AG04450 (cell line): ENCODE results near the gene OPCML. TPM values are rescaled to one million over a fixed set of nuclear protein-coding genes. Genes with fewer than 3 reads are reported as not detected.

Source experiments
- CTCF ChIA-PET: fragments of 300-600, 350-600 bp; formaldehyde crosslinking; extraction: SDS; loops from one replicate; lab custom pipeline; 2022; ENCODE audit warnings: antibody characterized with exemption, inconsistent platforms; lab: Charles Lee
- POLR2A ChIA-PET: fragments of 350-600 bp; formaldehyde crosslinking; extraction: SDS; loops from one replicate; lab custom pipeline; 2021; ENCODE audit warnings: antibody characterized with exemption, inconsistent platforms; lab: Yijun Ruan, JAX
- DNase-seq: peaks from one replicate; pipeline ENCODE4 v3.0.0-alpha.2; 2011; ENCODE audit warnings: low read depth, low spot score
- H3K27ac ChIP-seq: one replicate; pipeline ENCODE4 v1.5.1; 2012; ENCODE audit warnings: low read depth, low read length, control low read depth
- H3K27me3 ChIP-seq: one replicate; pipeline ENCODE4 v1.6.0; 2012; ENCODE audit warnings: low read length; ENCODE audit not compliant: control insufficient read depth, insufficient read depth
- H3K4me3 ChIP-seq: 2 replicates; pipeline ENCODE4 v1.5.1; 2011; ENCODE audit warnings: mild to moderate bottlenecking, low read depth, low read length, control low read depth
- H3K9me3 ChIP-seq: 2 replicates; pipeline ENCODE4 v1.5.1; 2012; ENCODE audit warnings: low read length; ENCODE audit not compliant: control insufficient read depth, insufficient read depth
- CTCF ChIP-seq: IDR thresholded peaks from 2 replicates; pipeline ENCODE4 v1.5.1; 2011; ENCODE audit warnings: low read depth, low read length, control low read depth, inconsistent platforms
- polyA plus RNA-seq: library from polyadenylated mRNA; depleted of rRNA; stranded (reverse); fragments of >200 nt; gene quantifications from 2 replicates; pipeline ENCODE4 v1.2.3, GENCODE V29; 2011

The OPCML gene
- polyA plus RNA-seq, 1 experiment = 1.1 TPM

GRCh38 chr11:132549001-132549400, 983.3 kb downstream of the OPCML start:
- Histone ChIP-seq H3K4me3 (no peak overlapping the region), H3K27ac (no peak overlapping the region), H3K9me3 (no peaks in the 10 kb centered on the region), H3K27me3 (no peaks in the 10 kb centered on the region)
- POLR2A ChIA-PET = no interaction called here
- CTCF ChIA-PET = no interaction called here
- no peak for DNase-seq
- TF ChIP-seq CTCF = no peak

DNA sequence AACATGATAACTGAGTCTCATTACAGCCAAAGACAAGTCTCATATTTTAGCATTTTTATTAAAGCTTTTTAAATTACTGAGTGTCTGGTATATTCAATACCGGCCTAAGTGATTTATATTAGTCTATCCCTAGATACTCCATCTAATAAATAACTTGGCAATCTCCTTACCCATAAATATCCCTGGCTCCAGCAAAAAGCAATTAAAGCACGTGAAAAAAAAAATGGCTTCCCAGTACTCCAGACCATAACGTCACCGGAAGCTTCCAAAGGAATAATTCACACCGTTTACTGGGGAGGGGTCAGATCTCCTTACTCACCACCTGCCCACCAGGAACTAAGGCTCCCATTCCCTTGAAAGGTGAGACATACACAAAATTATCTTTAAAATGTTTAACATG, 988.3 kb downstream of the OPCML start:
- no peaks in the 10 kb centered on the region for H3K9me3 ChIP-seq
- no peak for TF ChIP-seq CTCF
- no peak overlapping the region for H3K4me3 ChIP-seq
- no peak for DNase-seq
- no peaks in the 10 kb centered on the region for H3K27me3 ChIP-seq
- POLR2A ChIA-PET = no interaction called here
- H3K27ac ChIP-seq = no peak overlapping the region
- CTCF ChIA-PET = interaction anchor here (0.8 to 1.1 kb wide), 2 partner anchors 395 to 397 kb away, joined by 4 read pairs; no protein-coding TSS in a partner anchor

DNA sequence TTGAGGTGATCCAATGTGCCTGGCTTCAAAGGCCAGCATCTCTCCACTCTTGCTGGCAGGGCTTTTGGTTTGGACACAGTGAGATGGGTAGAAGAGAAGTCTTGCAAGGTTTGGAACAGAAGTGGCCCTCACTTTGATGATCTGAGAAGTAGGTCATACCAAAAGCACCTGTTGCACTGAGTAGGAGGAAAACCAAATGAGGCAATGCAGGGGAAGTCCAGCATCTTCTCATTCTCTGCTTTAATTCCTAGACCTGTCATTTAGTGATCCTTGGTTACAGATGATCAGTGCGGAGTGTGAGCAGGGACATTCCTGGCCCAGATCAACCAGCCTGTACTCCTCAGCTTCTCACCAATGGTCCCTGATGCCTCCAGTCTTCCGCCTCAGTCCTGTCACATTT, 990.5 kb downstream of the OPCML start:
- no peak overlapping the region for H3K4me3 ChIP-seq
- no peak for TF ChIP-seq CTCF
- no peak for DNase-seq
- H3K27ac ChIP-seq = no peak overlapping the region
- ChIA-PET POLR2A (no interaction called here), CTCF (no interaction called here)
- no peaks in the 10 kb centered on the region for H3K9me3 ChIP-seq
- H3K27me3 ChIP-seq = no peaks in the 10 kb centered on the region

GRCh38 chr11:132540581-132540980, 991.7 kb downstream of the OPCML start:
- H3K9me3 ChIP-seq = no peaks in the 10 kb centered on the region
- no peak overlapping the region for H3K4me3 ChIP-seq
- CTCF ChIA-PET = no interaction called here
- POLR2A ChIA-PET = no interaction called here
- TF ChIP-seq CTCF = no peak
- DNase-seq = no peak
- no peaks in the 10 kb centered on the region for H3K27me3 ChIP-seq
- no peak overlapping the region for H3K27ac ChIP-seq

GRCh38 chr11:132539590-132540368, 992.5 kb downstream of the OPCML start:
- Histone ChIP-seq H3K27me3 (no peaks in the 10 kb centered on the region), H3K4me3 (no peak overlapping the region), H3K9me3 (no peaks in the 10 kb centered on the region), H3K27ac (no peak overlapping the region)
- CTCF ChIA-PET = no interaction called here
- TF ChIP-seq CTCF = no peak
- no peak for DNase-seq
- POLR2A ChIA-PET = no interaction called here
